Measurements from ENCODE around the gene IL17D.
"Not testable (repeated sequence)": the region's sequence is repeated elsewhere in the genome, so short reads cannot be mapped to it uniquely, and the experiment has no call there.

Gene IL17D

DNA sequence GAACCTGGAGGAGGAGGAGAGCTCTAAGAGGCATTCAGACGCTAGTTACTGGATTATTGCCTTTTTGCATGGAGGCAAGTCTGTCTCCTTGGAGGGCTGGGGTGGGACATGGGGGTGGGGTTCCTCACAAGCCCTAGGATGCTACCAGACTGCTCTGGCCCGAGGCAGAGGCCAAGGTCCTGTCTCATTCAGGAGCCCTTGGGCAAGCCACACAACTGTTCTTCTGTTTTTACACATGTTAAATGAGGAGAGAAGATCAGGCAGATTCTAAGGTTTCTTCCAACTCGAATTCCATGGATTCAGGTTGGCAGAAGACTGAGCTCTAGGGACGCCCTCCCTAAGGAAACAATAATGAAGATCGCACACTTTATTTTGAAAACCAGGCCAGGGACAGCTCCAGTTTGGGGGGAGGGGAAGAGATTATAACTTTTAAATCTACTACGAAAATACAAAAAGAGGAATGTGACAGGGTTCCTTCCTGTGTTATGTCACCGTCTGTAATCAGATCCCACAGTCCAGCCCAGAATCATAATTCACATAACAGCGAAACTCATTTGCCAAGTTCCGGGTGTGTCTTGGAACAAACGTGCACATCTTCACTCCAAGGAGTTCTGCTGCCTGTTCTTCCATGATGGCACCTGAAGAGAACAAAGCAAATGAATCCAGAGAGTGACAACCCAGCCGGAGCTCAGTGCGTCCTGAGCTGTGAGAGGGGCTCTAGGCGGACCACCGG, 25.2 kb downstream of the IL17D start:
- Histone ChIP-seq H3K27ac (ENCODE audit: low read depth, low read length) (no peak overlapping the region), H3K27me3 (ENCODE audit: control insufficient read depth, insufficient read depth, low read length) (no peaks in the 10 kb centered on the region), H3K4me1 (ENCODE audit: control insufficient read depth, insufficient read depth, low read length) (no peaks in the 10 kb centered on the region), H3K4me3 (ENCODE audit: low read length) (no peak overlapping the region), H3K9ac (ENCODE audit: low read length) (no peak overlapping the region), H3K36me3 (ENCODE audit: control insufficient read depth, insufficient read depth, low read length) (no peaks in the 10 kb centered on the region)

DNA sequence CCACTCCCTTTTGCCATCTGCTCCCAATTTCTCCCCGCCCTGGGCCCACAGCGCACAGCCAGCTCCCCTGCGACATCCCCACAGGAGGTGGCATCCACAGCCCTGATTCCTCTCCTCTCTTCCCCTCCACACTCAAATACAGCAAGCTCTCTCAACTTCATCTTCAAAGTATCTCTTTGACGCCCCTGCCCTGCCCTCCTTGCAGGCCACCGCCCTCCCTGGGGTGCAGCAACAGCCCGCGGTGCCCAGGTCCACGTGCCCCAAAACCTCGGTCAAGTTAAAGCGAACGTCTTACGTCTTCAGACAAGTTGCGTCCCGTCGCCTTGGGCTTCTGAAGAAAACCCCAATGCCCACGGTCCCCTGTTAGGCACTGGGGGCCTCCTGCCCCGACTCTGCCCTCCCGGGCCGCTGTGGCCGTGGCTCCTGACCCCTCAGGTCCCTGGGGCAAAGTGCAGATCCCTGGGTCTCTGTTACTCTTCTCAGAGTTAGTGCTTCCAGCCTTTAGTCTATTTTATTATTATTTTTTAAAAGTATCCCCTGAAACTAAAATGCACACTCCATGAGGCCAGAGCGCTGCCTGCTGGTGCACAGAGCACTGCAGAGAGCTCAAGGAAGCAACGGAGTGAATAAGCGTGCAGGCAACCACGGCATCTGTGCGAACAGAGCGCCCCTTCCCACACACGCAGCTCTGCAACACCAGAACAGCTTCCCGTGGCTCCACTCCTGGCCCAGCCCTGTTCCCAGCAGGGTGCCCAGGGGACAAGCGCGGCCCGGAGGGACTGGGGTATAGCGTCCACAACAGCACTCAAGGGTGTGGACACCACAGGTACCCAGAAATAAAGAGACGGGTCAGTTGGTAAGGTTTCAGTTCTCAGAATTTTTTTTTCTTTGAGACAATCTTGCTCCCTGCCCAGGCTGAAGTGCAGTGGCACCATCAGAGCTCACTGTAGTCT, 26.4 kb downstream of the IL17D start:
- H3K27ac ChIP-seq (ENCODE audit: low read depth, low read length) = no peak overlapping the region

DNA sequence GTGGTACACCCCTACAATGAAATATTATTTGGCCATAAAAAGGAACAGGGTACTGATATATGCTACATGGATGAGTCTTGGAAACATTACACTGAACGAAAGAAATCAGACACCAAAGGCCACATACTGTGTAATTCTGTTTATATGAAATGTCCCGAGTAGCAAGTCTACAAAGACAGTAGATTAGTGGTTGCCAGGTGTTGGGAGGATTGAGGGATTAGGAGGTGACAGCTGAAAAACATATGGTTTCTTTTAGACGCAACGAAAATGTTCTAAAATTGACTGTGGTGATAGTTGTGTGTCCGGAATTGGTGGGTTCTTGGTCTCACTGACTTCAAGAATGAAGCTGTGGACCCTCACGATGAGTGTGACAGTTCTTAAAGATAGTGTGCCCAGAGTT, 35.1 kb downstream of the IL17D start:
- Histone ChIP-seq H3K9ac (ENCODE audit: low read length) (no peak overlapping the region), H3K4me1 (ENCODE audit: control insufficient read depth, insufficient read depth, low read length) (no peaks in the 10 kb centered on the region), H3K27me3 (ENCODE audit: control insufficient read depth, insufficient read depth, low read length) (no peaks in the 10 kb centered on the region), H3K4me3 (ENCODE audit: low read length) (no peak overlapping the region), H3K36me3 (ENCODE audit: control insufficient read depth, insufficient read depth, low read length) (no peaks in the 10 kb centered on the region), H3K27ac (ENCODE audit: low read depth, low read length) (no peak overlapping the region)

More for the DNA sequence above, 26.4 kb downstream of the IL17D start:
- Histone ChIP-seq H3K27me3 (ENCODE audit: control insufficient read depth, insufficient read depth, low read length) (no peaks in the 10 kb centered on the region), H3K4me3 (ENCODE audit: low read length) (no peak overlapping the region), H3K4me1 (ENCODE audit: control insufficient read depth, insufficient read depth, low read length) (no peaks in the 10 kb centered on the region), H3K36me3 (ENCODE audit: control insufficient read depth, insufficient read depth, low read length) (no peaks in the 10 kb centered on the region), H3K9ac (ENCODE audit: low read length) (no peak overlapping the region)

DNA sequence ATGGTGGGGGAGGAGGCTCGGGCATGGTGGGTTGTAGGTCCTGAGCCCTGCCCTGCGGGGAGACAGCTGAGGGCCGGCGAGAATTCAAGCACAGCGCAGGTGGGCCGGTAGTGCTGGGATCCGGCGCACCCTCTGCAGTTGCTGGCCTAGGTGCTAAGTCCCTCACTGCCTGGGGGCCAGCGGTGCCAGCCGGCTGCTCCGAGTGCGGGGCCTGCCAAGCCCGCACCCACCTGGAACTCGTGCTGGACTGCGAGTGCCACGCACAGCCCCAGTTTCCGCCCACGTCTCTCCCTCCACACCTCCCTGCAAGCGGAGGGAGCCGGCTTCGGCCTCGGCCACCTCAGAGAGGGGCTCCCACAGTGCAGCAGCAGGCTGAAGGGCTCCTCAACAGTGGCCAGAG, 36.5 kb downstream of the IL17D start:
- H3K4me1 ChIP-seq (ENCODE audit: control insufficient read depth, insufficient read depth, low read length) = no peaks in the 10 kb centered on the region
- no peak overlapping the region for H3K4me3 ChIP-seq (ENCODE audit: low read length)
- no peak overlapping the region for H3K27ac ChIP-seq (ENCODE audit: low read depth, low read length)
- H3K36me3 ChIP-seq (ENCODE audit: control insufficient read depth, insufficient read depth, low read length) = no peaks in the 10 kb centered on the region
- no peak overlapping the region for H3K9ac ChIP-seq (ENCODE audit: low read length)
- H3K27me3 ChIP-seq (ENCODE audit: control insufficient read depth, insufficient read depth, low read length) = no peaks in the 10 kb centered on the region

DNA sequence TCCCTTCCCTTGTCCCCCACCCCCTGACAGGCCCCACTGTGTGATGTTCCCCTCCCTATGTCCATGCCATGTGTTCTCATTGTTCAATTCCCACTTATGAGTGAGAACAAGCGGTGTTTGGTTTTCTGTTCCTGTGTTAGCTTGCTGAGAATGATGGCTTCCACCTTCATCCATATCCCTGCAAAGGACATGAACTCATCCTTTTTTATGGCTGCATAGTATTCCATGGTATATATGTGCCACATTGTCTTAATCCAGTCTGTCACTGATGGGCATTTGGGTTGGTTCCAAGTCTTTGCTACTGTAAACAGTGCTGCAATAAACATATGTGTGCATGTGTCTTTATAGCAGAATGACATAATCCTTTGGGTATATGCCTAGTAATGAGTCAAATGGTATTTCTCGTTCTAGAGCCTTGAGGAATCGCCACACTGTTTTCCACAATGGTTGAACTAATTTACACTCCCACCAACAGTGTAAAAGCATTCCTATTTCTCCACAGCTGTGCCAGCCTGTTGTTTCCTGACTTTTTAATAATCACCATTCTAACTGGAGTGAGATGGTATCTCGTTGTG, 40.4 kb downstream of the IL17D start:
- H3K27me3 ChIP-seq (ENCODE audit: control insufficient read depth, insufficient read depth, low read length) = not testable (repeated sequence)

DNA sequence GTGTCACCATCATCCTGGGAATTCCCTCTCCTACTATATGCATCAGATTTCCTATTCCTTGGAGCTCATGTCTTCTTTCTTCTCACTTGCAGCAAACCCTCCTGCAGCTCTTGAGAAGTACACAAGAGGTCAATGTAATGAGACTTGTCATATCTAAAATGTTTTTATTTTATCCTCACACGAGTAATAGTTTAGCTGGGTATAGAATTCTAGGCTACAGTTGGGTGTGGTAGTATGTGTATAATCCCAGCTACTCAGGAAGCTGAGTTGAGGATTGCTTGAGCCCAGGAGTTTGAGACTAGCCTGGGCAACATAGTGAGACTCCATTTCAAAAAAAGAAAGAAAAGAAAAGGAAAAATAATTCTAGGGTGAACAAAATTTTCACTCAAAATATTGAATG, 45.9 kb downstream of the IL17D start:
- no peak overlapping the region for H3K27ac ChIP-seq (ENCODE audit: low read depth, low read length)
- no peak overlapping the region for H3K4me3 ChIP-seq (ENCODE audit: low read length)
- no peaks in the 10 kb centered on the region for H3K27me3 ChIP-seq (ENCODE audit: control insufficient read depth, insufficient read depth, low read length)
- no peaks in the 10 kb centered on the region for H3K36me3 ChIP-seq (ENCODE audit: control insufficient read depth, insufficient read depth, low read length)
- no peaks in the 10 kb centered on the region for H3K4me1 ChIP-seq (ENCODE audit: control insufficient read depth, insufficient read depth, low read length)
- no peak overlapping the region for H3K9ac ChIP-seq (ENCODE audit: low read length)

More for the DNA sequence above, 40.4 kb downstream of the IL17D start:
- H3K4me3 ChIP-seq (ENCODE audit: low read length); H3K36me3 ChIP-seq (ENCODE audit: control insufficient read depth, insufficient read depth, low read length); H3K4me1 ChIP-seq (ENCODE audit: control insufficient read depth, insufficient read depth, low read length); H3K9ac ChIP-seq (ENCODE audit: low read length); H3K27ac ChIP-seq (ENCODE audit: low read depth, low read length): not testable (repeated sequence)

DNA sequence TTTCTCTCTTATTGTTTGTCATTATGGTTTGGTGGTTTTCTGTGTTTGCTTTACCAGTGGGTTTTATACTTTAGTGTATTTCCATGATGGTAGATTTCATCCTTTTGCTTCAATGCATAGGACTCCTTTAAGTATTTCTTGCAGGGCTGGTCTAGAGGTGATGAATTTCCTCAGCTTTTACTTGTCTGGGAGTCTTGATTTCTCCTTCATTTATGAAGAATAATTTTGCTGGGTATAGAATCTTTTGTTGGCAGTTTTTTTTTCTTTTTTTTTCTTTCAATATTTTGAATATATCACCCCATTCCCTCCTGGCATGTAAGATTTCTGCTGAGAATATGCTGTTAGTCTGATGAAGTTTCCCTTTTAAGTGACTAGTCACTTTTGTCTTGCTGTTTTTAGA, 50.5 kb downstream of the IL17D start:
- Histone ChIP-seq H3K36me3 (ENCODE audit: control insufficient read depth, insufficient read depth, low read length) (peaks cover 2% of the 10 kb centered on the region), H3K27ac (ENCODE audit: low read depth, low read length) (no peak overlapping the region), H3K4me1 (ENCODE audit: control insufficient read depth, insufficient read depth, low read length) (no peaks in the 10 kb centered on the region), H3K9ac (ENCODE audit: low read length) (no peak overlapping the region), H3K27me3 (ENCODE audit: control insufficient read depth, insufficient read depth, low read length) (no peaks in the 10 kb centered on the region), H3K4me3 (ENCODE audit: low read length) (no peak overlapping the region)

DNA sequence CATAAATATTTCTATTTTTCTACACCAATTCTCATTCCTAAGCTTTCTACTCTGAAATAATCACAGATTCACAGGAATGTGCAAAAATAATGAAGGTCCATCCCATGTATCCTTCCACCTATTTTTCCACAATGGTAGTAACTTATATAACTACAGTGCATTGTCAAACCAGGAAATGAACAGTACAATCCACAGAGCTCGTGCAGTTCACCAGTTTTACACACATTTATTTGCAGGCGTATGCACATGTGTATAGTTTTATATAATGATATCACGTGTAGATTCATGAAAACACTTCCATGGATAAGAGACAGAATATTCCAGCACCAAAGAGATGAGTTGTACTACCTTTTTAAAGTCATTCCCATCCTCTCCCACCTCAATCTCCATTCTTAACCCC, 57.4 kb downstream of the IL17D start:
- Histone ChIP-seq H3K36me3 (ENCODE audit: control insufficient read depth, insufficient read depth, low read length) (peaks cover 2% of the 10 kb centered on the region), H3K4me1 (ENCODE audit: control insufficient read depth, insufficient read depth, low read length) (no peaks in the 10 kb centered on the region), H3K9ac (ENCODE audit: low read length) (no peak overlapping the region), H3K4me3 (ENCODE audit: low read length) (no peak overlapping the region), H3K27ac (ENCODE audit: low read depth, low read length) (no peak overlapping the region), H3K27me3 (ENCODE audit: control insufficient read depth, insufficient read depth, low read length) (no peaks in the 10 kb centered on the region)

DNA sequence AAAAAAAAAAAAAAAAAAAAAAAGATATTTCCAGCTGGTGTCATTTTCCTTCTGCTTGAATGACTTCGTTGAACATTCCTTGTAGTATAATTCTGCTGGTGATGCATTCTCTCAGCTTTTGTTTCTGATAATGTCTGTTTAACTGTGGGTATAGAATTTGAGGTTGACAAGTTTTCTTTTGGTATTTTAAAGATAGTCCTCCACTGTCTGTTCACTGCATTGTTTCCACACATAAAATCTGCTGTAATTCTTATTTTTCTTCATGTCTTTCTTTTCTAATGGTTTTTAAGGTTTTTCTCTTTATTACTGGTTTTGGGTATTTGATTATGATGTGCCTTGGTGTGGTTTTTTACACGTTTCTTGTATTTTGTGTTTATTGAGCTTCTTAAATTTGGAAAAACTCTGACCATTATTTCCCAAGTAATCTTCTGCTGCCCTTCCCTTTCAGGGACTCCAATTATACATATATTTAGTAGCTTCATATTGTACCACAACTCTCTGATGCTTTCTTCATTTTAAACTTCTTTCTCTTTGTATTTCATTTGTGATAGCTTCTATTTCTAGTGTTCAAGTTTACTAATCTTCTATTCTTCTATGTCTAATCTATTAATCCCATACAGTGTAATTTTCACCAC, 63.9 kb downstream of the IL17D start:
- Histone ChIP-seq H3K27me3 (ENCODE audit: control insufficient read depth, insufficient read depth, low read length) (no peaks in the 10 kb centered on the region), H3K4me1 (ENCODE audit: control insufficient read depth, insufficient read depth, low read length) (no peaks in the 10 kb centered on the region), H3K4me3 (ENCODE audit: low read length) (no peak overlapping the region), H3K9ac (ENCODE audit: low read length) (no peak overlapping the region), H3K27ac (ENCODE audit: low read depth, low read length) (no peak overlapping the region), H3K36me3 (ENCODE audit: control insufficient read depth, insufficient read depth, low read length) (peaks cover 1% of the 10 kb centered on the region)

DNA sequence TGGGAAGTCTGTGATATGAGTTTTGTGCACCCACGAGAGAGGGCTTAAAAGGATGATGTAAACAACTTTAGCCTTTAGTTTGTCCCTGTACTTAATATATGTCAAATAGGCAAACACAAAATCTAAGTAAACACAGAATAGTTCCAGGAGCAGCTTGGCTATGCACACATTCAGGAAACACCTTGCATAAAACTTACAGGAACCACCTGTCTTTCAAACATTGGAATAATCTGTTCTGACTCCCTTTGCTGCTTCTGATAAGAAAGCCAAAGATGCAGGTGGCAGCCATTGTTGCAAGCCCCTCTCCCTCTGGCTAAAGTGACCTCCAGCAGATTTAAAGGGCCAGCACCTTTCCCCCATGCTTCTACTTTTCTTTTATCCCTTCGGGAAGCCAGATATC, 65.6 kb downstream of the IL17D start:
- no peak overlapping the region for H3K27ac ChIP-seq (ENCODE audit: low read depth, low read length)
- peaks cover 4% of the 10 kb centered on the region for H3K4me1 ChIP-seq (ENCODE audit: control insufficient read depth, insufficient read depth, low read length)
- no peak overlapping the region for H3K9ac ChIP-seq (ENCODE audit: low read length)
- no peaks in the 10 kb centered on the region for H3K27me3 ChIP-seq (ENCODE audit: control insufficient read depth, insufficient read depth, low read length)
- H3K36me3 ChIP-seq (ENCODE audit: control insufficient read depth, insufficient read depth, low read length) = peaks cover 3% of the 10 kb centered on the region
- H3K4me3 ChIP-seq (ENCODE audit: low read length) = no peak overlapping the region

DNA sequence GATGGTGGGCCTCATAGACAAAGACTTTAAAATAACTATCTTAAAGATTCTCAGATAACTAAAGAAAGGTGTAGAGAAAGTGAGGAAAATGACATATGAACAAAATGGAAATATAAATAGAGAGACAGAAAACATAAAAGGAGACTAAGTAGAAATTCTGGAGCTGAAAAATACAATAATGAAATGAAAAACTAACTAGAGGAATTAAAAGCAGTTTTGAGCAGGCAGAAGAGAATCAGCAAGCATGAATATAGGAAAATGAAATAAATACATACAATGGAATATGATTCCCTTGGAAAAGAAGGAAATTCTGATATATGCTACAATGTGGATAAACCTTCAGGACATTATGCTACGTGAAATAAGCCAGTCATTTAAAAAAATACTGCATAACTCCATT, 66.3 kb downstream of the IL17D start:
- no peak overlapping the region for H3K27ac ChIP-seq (ENCODE audit: low read depth, low read length)
- H3K4me1 ChIP-seq (ENCODE audit: control insufficient read depth, insufficient read depth, low read length) = peaks cover 4% of the 10 kb centered on the region
- H3K9ac ChIP-seq (ENCODE audit: low read length) = no peak overlapping the region
- H3K36me3 ChIP-seq (ENCODE audit: control insufficient read depth, insufficient read depth, low read length) = peaks cover 3% of the 10 kb centered on the region
- H3K27me3 ChIP-seq (ENCODE audit: control insufficient read depth, insufficient read depth, low read length) = no peaks in the 10 kb centered on the region
- no peak overlapping the region for H3K4me3 ChIP-seq (ENCODE audit: low read length)

All from rectal smooth muscle tissue (tissue), 1 donor.